Activated effector memory CD4-positive, alpha-beta T cell treated with anti-CD3 and anti-CD28 coated beads, Interleukin-2, amount 50 U/mL, for 16 hours (primary cell): ENCODE data around the gene NUDT21.
A peak's percentile ranks its signal among the peaks of the same experiment; 100 is the strongest.
"Not testable (repeated sequence)": the region's sequence is repeated elsewhere in the genome, so short reads cannot be mapped to it uniquely, and the experiment has no call there.

Source experiments
- DNase-seq: peaks from one replicate; pipeline ENCODE4 v3.0.0-alpha.2; 2020

Gene NUDT21

GRCh38 chr16:56450986-56451752, at the start of gene NUDT21, which contains the start of gene OGFOD1:
NUDT21 (minus strand) TSS chr16:56451332; CDS start chr16:56451202, 130 bp downstream.
OGFOD1 (plus strand) TSS chr16:56451554; CDS start chr16:56451613, 59 bp downstream.
- peak; percentile 97 for DNase-seq

GRCh38 chr16:56493815-56494214, 42.7 kb upstream of the NUDT21 start:
- no peak for DNase-seq

- DNase-seq: no peak
Measured at GRCh38 chr16:56493126-56493525, 42.0 kb upstream of the NUDT21 start.

GRCh38 chr16:56491657-56492261, 40.6 kb upstream of the NUDT21 start:
- no peak for DNase-seq

- not testable (repeated sequence) for DNase-seq
Measured at GRCh38 chr16:56488868-56489267, 37.7 kb upstream of the NUDT21 start.

GRCh38 chr16:56488035-56488434, 36.9 kb upstream of the NUDT21 start:
- no peak for DNase-seq

- no peak for DNase-seq
Measured at GRCh38 chr16:56483394-56483793, 32.3 kb upstream of the NUDT21 start.

GRCh38 chr16:56482683-56483236, 31.6 kb upstream of the NUDT21 start:
- DNase-seq: no peak

GRCh38 chr16:56481468-56482122, 30.5 kb upstream of the NUDT21 start:
- DNase-seq: no peak

- no peak for DNase-seq
Measured at GRCh38 chr16:56480776-56481467, 29.8 kb upstream of the NUDT21 start.

GRCh38 chr16:56479469-56479868, 28.3 kb upstream of the NUDT21 start:
- no peak for DNase-seq

GRCh38 chr16:56478281-56479049, 27.3 kb upstream of the NUDT21 start:
- no peak for DNase-seq

- no peak for DNase-seq
Measured at GRCh38 chr16:56477096-56477878, 26.2 kb upstream of the NUDT21 start.

GRCh38 chr16:56475201-56475600, 24.1 kb upstream of the NUDT21 start:
- no peak for DNase-seq

- no peak for DNase-seq
Measured at GRCh38 chr16:56470666-56471065, 19.5 kb upstream of the NUDT21 start.

- DNase-seq: no peak
Measured at GRCh38 chr16:56470232-56470631, 19.1 kb upstream of the NUDT21 start.

- no peak for DNase-seq
Measured at GRCh38 chr16:56469748-56470147, 18.6 kb upstream of the NUDT21 start.

- no peak for DNase-seq
Measured at GRCh38 chr16:56468800-56469199, 17.7 kb upstream of the NUDT21 start.

- no peak for DNase-seq
Measured at GRCh38 chr16:56466344-56466743, 15.2 kb upstream of the NUDT21 start.

GRCh38 chr16:56463153-56463552, 12.0 kb upstream of the NUDT21 start:
- no peak for DNase-seq

- DNase-seq: no peak
Measured at GRCh38 chr16:56462064-56462796, 11.1 kb upstream of the NUDT21 start.
